ENCODE data around the gene TGOLN2. TPM values are rescaled to one million over a fixed set of nuclear protein-coding genes. Genes with fewer than 3 reads are reported as not detected.
"Not testable (repeated sequence)": the region's sequence is repeated elsewhere in the genome, so short reads cannot be mapped to it uniquely, and the experiment has no call there.

TGOLN2 gene
- total RNA-seq (2014; rRNA removed; shearing (Covaris generic)), result 64.2 and 73.7 TPM in 2 replicates
- 89.3 and 117 TPM in 2 replicates for polyA plus RNA-seq (2015; cell fraction: cytosol; rRNA removed)
- 156 and 162 TPM in 2 replicates for polyA plus RNA-seq (2015; cell fraction: nucleus; rRNA removed)

- DNase-seq (ENCODE audit: low read depth), result peak; percentile 89
Measured at GRCh38 chr2:85327822-85328617, at the start of gene TGOLN2. Gene TGOLN2 (minus strand): TSS chr2:85327989. CDS start chr2:85327962, 27 bp downstream.

- DNase-seq (ENCODE audit: low read depth), result no peak
Measured at GRCh38 chr2:85377083-85377482, 49.3 kb upstream of the TGOLN2 start.

- no peak for DNase-seq (ENCODE audit: low read depth)
Measured at GRCh38 chr2:85376291-85377065, 48.7 kb upstream of the TGOLN2 start.

- DNase-seq (ENCODE audit: low read depth), result no peak
Measured at GRCh38 chr2:85371045-85371444, 43.3 kb upstream of the TGOLN2 start.

GRCh38 chr2:85369500-85369899 is 41.7 kb upstream of the TGOLN2 start:
- DNase-seq (ENCODE audit: low read depth), result no peak

GRCh38 chr2:85368921-85369320 is 41.1 kb upstream of the TGOLN2 start:
- DNase-seq (ENCODE audit: low read depth), result no peak

- DNase-seq (ENCODE audit: low read depth), result no peak
Measured at GRCh38 chr2:85367180-85367579, 39.4 kb upstream of the TGOLN2 start.

GRCh38 chr2:85362653-85363387 is 35.0 kb upstream of the TGOLN2 start:
- not testable (repeated sequence) for DNase-seq (ENCODE audit: low read depth)

GRCh38 chr2:85357736-85358135 is 29.9 kb upstream of the TGOLN2 start:
- DNase-seq (ENCODE audit: low read depth), result no peak

- no peak for DNase-seq (ENCODE audit: low read depth)
Measured at GRCh38 chr2:85356186-85356585, 28.4 kb upstream of the TGOLN2 start.

- DNase-seq (ENCODE audit: low read depth), result no peak
Measured at GRCh38 chr2:85355521-85355920, 27.7 kb upstream of the TGOLN2 start.

GRCh38 chr2:85355073-85355410 is 27.3 kb upstream of the TGOLN2 start:
- DNase-seq (ENCODE audit: low read depth), result no peak

- DNase-seq (ENCODE audit: low read depth), result peak; percentile 98
Measured at GRCh38 chr2:85354286-85355072, 26.7 kb upstream of the TGOLN2 start, which contains the start of the genes ELMOD3 and RETSAT. Gene ELMOD3 (plus strand): TSS chr2:85354769. CDS start chr2:85357199, 2,430 bp downstream. Gene RETSAT (minus strand): TSS chr2:85354528. CDS start chr2:85354507, 21 bp downstream.

- DNase-seq (ENCODE audit: low read depth), result peak; percentile 37
Measured at GRCh38 chr2:85353876-85354285, 26.1 kb upstream of the TGOLN2 start.

- DNase-seq (ENCODE audit: low read depth), result no peak
Measured at GRCh38 chr2:85347599-85347998, 19.8 kb upstream of the TGOLN2 start.

GRCh38 chr2:85344356-85344954 is 16.7 kb upstream of the TGOLN2 start:
- DNase-seq (ENCODE audit: low read depth), result no peak

GRCh38 chr2:85343207-85343895 is 15.6 kb upstream of the TGOLN2 start:
- not testable (repeated sequence) for DNase-seq (ENCODE audit: low read depth)

- no peak for DNase-seq (ENCODE audit: low read depth)
Measured at GRCh38 chr2:85342156-85342555, 14.4 kb upstream of the TGOLN2 start.

- no peak for DNase-seq (ENCODE audit: low read depth)
Measured at GRCh38 chr2:85341269-85342029, 13.7 kb upstream of the TGOLN2 start.

All from HT1080 (cell line).